ENCODE results near the gene PID1.

Gene PID1

DNA sequence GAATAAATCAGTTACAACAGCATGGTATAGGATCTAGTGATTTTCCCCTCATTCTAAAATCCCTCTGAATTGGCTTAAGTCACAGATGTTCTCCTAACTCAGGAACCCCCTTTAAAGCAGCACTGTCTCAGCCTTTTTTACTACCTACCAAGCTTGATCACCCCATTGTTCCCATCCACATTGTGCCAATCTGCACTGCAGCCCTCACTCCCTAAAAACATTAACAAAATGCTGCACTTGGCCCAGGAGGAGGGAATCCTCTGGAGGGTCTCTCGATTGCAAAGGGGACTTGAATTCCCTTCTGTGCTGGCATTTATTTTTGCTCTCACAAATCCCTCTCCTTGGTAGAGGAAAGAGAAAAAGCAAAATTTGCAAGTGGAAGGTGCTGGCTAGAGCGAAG is 223.0 kb downstream of the PID1 start:
- H3K36me3 ChIP-seq (ENCODE audit: insufficient read depth, insufficient read length, low read length), result no peaks in the 10 kb centered on the region
- no peaks in the 10 kb centered on the region for H3K9me3 ChIP-seq (ENCODE audit: insufficient read depth, low read length)
- TF ChIP-seq YY1 (IDR thresholded peaks at IDR 0.05; ENCODE audit: insufficient read depth, insufficient read length), result no peak
- TF ChIP-seq ZNF274 (IDR thresholded peaks at IDR 0.05; ENCODE audit: low read depth, low read length), result no peak
- no peak for TF ChIP-seq SUZ12 (IDR thresholded peaks at IDR 0.05; ENCODE audit: extremely low read depth, insufficient read depth, insufficient read length)
- no peaks in the 10 kb centered on the region for H3K27me3 ChIP-seq (ENCODE audit: insufficient read depth, insufficient read length)
- DNase-seq (ENCODE audit: low read depth, low spot score), result no peak
- no peak overlapping the region for H3K4me3 ChIP-seq (ENCODE audit: insufficient read length, low read depth)
- H3K4me1 ChIP-seq (ENCODE audit: insufficient read depth, insufficient read length), result no peaks in the 10 kb centered on the region
- no peak overlapping the region for H3K9ac ChIP-seq (ENCODE audit: insufficient read length, low read depth)

GRCh38 chr2:229045671-229046070 is 225.4 kb downstream of the PID1 start:
- no peak overlapping the region for H3K4me3 ChIP-seq (ENCODE audit: insufficient read length, low read depth)
- H3K27me3 ChIP-seq (ENCODE audit: insufficient read depth, insufficient read length), result no peaks in the 10 kb centered on the region
- no peaks in the 10 kb centered on the region for H3K9me3 ChIP-seq (ENCODE audit: insufficient read depth, low read length)

DNA sequence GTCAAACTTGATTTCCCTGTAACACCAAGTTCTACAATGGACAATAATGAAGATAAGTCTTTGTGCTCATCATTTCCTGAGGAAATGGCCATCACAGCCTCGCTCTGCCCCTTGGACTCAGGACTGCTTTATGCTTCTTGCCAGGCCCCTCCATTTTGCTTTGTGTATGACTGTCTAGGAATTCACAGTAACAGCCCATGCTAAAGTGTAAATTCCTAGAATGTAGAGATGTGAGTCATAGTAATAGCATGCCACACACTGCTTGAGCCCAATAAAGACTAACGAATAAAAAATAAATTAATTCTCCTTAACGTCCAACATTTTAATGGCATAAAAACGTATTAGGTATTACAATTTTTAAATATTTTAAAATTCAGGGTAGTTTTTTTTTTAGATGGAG is 226.5 kb downstream of the PID1 start:
- H3K36me3 ChIP-seq (ENCODE audit: insufficient read depth, insufficient read length, low read length), result no peaks in the 10 kb centered on the region
- no peaks in the 10 kb centered on the region for H3K4me1 ChIP-seq (ENCODE audit: insufficient read depth, insufficient read length)
- H3K9ac ChIP-seq (ENCODE audit: insufficient read length, low read depth), result no peak overlapping the region
- DNase-seq (ENCODE audit: low read depth, low spot score), result no peak
- no peaks in the 10 kb centered on the region for H3K9me3 ChIP-seq (ENCODE audit: insufficient read depth, low read length)
- no peak overlapping the region for H3K4me3 ChIP-seq (ENCODE audit: insufficient read length, low read depth)
- H3K27me3 ChIP-seq (ENCODE audit: insufficient read depth, insufficient read length), result no peaks in the 10 kb centered on the region
- TF ChIP-seq SUZ12 (IDR thresholded peaks at IDR 0.05; ENCODE audit: extremely low read depth, insufficient read depth, insufficient read length) (no peak), YY1 (IDR thresholded peaks at IDR 0.05; ENCODE audit: insufficient read depth, insufficient read length) (no peak), ZNF274 (IDR thresholded peaks at IDR 0.05; ENCODE audit: low read depth, low read length) (no peak)

More at GRCh38 chr2:229045671-229046070, 225.4 kb downstream of the PID1 start:
- TF ChIP-seq SUZ12 (IDR thresholded peaks at IDR 0.05; ENCODE audit: extremely low read depth, insufficient read depth, insufficient read length) (no peak), ZNF274 (IDR thresholded peaks at IDR 0.05; ENCODE audit: low read depth, low read length) (no peak), YY1 (IDR thresholded peaks at IDR 0.05; ENCODE audit: insufficient read depth, insufficient read length) (no peak)
- no peaks in the 10 kb centered on the region for H3K4me1 ChIP-seq (ENCODE audit: insufficient read depth, insufficient read length)
- DNase-seq (ENCODE audit: low read depth, low spot score), result no peak
- H3K36me3 ChIP-seq (ENCODE audit: insufficient read depth, insufficient read length, low read length), result no peaks in the 10 kb centered on the region
- no peak overlapping the region for H3K9ac ChIP-seq (ENCODE audit: insufficient read length, low read depth)

DNA sequence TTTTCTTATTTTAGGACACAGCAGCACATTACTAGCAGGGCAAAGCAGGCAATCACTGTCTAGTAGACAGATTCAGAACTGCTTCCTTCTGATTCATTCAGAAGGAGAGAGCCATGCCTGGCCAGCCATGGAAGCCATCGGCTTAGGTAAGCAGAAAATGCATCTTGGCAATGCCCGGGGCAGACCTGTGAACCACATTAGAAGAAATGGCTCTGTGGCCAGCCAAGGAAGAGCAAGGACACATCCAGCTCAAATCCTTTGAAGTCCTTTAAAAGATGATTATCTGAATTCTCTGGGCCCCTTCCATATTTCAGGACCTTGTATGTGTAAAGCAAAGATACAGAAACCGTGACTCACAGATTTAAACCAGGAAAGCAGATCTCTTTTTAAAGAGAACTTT is 227.4 kb downstream of the PID1 start:
- Histone ChIP-seq H3K4me1 (ENCODE audit: insufficient read depth, insufficient read length) (no peaks in the 10 kb centered on the region), H3K36me3 (ENCODE audit: insufficient read depth, insufficient read length, low read length) (no peaks in the 10 kb centered on the region), H3K27me3 (ENCODE audit: insufficient read depth, insufficient read length) (no peaks in the 10 kb centered on the region), H3K4me3 (ENCODE audit: insufficient read length, low read depth) (no peak overlapping the region), H3K9me3 (ENCODE audit: insufficient read depth, low read length) (no peaks in the 10 kb centered on the region), H3K9ac (ENCODE audit: insufficient read length, low read depth) (no peak overlapping the region)
- TF ChIP-seq ZNF274 (IDR thresholded peaks at IDR 0.05; ENCODE audit: low read depth, low read length), result no peak
- DNase-seq (ENCODE audit: low read depth, low spot score), result no peak

DNA sequence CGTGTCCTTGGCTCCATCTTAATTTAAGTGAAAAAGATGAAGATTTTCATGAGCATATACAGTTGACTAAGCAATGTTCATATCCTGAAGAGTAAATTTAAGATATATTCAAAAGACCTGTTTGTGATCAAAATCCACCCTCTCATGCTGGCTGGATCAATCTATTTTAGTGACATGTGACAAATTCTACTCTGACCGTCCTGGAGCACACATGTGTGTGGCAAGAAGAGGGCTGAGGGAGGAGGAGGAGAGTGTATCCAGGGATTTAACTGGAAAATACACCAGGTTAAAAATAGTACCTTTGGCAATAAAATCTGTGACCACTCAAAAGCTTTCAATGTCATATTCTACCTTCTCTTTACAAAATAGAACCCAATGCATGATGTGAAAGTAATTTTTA is 228.7 kb downstream of the PID1 start:
- no peak overlapping the region for H3K4me3 ChIP-seq (ENCODE audit: insufficient read length, low read depth)
- no peaks in the 10 kb centered on the region for H3K4me1 ChIP-seq (ENCODE audit: insufficient read depth, insufficient read length)
- TF ChIP-seq YY1 (IDR thresholded peaks at IDR 0.05; ENCODE audit: insufficient read depth, insufficient read length) (no peak), ZNF274 (IDR thresholded peaks at IDR 0.05; ENCODE audit: low read depth, low read length) (no peak), SUZ12 (IDR thresholded peaks at IDR 0.05; ENCODE audit: extremely low read depth, insufficient read depth, insufficient read length) (no peak)
- H3K27me3 ChIP-seq (ENCODE audit: insufficient read depth, insufficient read length), result no peaks in the 10 kb centered on the region
- no peak overlapping the region for H3K9ac ChIP-seq (ENCODE audit: insufficient read length, low read depth)
- H3K36me3 ChIP-seq (ENCODE audit: insufficient read depth, insufficient read length, low read length), result no peaks in the 10 kb centered on the region
- no peaks in the 10 kb centered on the region for H3K9me3 ChIP-seq (ENCODE audit: insufficient read depth, low read length)
- DNase-seq (ENCODE audit: low read depth, low spot score), result no peak

DNA sequence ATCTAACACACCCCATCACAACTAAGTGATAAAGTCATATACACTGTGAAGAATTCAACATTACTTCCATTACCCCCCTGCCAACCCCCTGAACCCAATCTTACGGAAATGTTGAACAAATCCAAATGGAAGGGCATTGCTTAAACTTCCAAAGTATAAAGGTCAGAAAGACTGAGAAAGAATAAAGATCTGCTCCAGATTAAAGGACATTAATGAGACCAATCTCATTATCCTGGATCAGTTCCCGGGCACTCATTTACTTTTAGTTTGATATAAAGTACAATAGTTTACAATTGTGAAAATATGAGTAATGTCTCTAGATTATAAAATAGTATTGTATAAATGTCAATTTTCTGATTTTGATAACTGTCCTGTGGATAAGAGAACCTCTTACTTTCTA is 229.4 kb downstream of the PID1 start:
- Histone ChIP-seq H3K9me3 (ENCODE audit: insufficient read depth, low read length) (no peaks in the 10 kb centered on the region), H3K4me1 (ENCODE audit: insufficient read depth, insufficient read length) (no peaks in the 10 kb centered on the region), H3K4me3 (ENCODE audit: insufficient read length, low read depth) (no peak overlapping the region), H3K9ac (ENCODE audit: insufficient read length, low read depth) (no peak overlapping the region), H3K27me3 (ENCODE audit: insufficient read depth, insufficient read length) (no peaks in the 10 kb centered on the region), H3K36me3 (ENCODE audit: insufficient read depth, insufficient read length, low read length) (no peaks in the 10 kb centered on the region)
- no peak for DNase-seq (ENCODE audit: low read depth, low spot score)
- TF ChIP-seq YY1 (IDR thresholded peaks at IDR 0.05; ENCODE audit: insufficient read depth, insufficient read length) (no peak), ZNF274 (IDR thresholded peaks at IDR 0.05; ENCODE audit: low read depth, low read length) (no peak), SUZ12 (IDR thresholded peaks at IDR 0.05; ENCODE audit: extremely low read depth, insufficient read depth, insufficient read length) (no peak)

GRCh38 chr2:229037621-229038020 is 233.5 kb downstream of the PID1 start:
- no peaks in the 10 kb centered on the region for H3K9me3 ChIP-seq (ENCODE audit: insufficient read depth, low read length)
- H3K27me3 ChIP-seq (ENCODE audit: insufficient read depth, insufficient read length), result no peaks in the 10 kb centered on the region
- H3K36me3 ChIP-seq (ENCODE audit: insufficient read depth, insufficient read length, low read length), result no peaks in the 10 kb centered on the region
- TF ChIP-seq ZNF274 (IDR thresholded peaks at IDR 0.05; ENCODE audit: low read depth, low read length) (no peak), YY1 (IDR thresholded peaks at IDR 0.05; ENCODE audit: insufficient read depth, insufficient read length) (no peak), SUZ12 (IDR thresholded peaks at IDR 0.05; ENCODE audit: extremely low read depth, insufficient read depth, insufficient read length) (no peak)
- no peak for DNase-seq (ENCODE audit: low read depth, low spot score)
- H3K9ac ChIP-seq (ENCODE audit: insufficient read length, low read depth), result no peak overlapping the region
- H3K4me3 ChIP-seq (ENCODE audit: insufficient read length, low read depth), result no peak overlapping the region
- H3K4me1 ChIP-seq (ENCODE audit: insufficient read depth, insufficient read length), result no peaks in the 10 kb centered on the region

DNA sequence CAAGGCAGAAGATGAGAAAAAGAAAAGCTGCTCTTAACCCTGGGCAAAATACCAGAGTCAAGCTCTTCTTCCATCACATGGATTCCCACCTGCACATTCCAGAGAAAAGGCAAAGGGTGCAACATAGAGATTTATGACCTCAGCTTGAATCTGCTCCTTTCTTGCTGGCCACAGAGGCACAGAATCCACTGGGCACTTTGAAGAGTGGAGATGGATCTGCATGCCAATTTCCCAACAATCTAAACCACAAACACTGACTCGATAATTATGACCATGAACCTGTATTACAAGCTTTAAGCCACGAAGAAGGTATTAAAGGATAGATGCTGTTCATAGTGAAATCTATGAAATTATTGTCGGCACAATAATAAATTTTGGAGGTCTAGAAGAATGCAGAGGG is 237.3 kb downstream of the PID1 start:
- H3K9me3 ChIP-seq (ENCODE audit: insufficient read depth, low read length), result no peaks in the 10 kb centered on the region
- no peak for TF ChIP-seq YY1 (IDR thresholded peaks at IDR 0.05; ENCODE audit: insufficient read depth, insufficient read length)
- TF ChIP-seq ZNF274 (IDR thresholded peaks at IDR 0.05; ENCODE audit: low read depth, low read length), result no peak
- TF ChIP-seq SUZ12 (IDR thresholded peaks at IDR 0.05; ENCODE audit: extremely low read depth, insufficient read depth, insufficient read length), result no peak
- no peak for DNase-seq (ENCODE audit: low read depth, low spot score)
- no peaks in the 10 kb centered on the region for H3K4me1 ChIP-seq (ENCODE audit: insufficient read depth, insufficient read length)
- no peak overlapping the region for H3K9ac ChIP-seq (ENCODE audit: insufficient read length, low read depth)
- no peak overlapping the region for H3K4me3 ChIP-seq (ENCODE audit: insufficient read length, low read depth)
- no peaks in the 10 kb centered on the region for H3K27me3 ChIP-seq (ENCODE audit: insufficient read depth, insufficient read length)
- no peaks in the 10 kb centered on the region for H3K36me3 ChIP-seq (ENCODE audit: insufficient read depth, insufficient read length, low read length)
